Trophoblast cell (in vitro differentiated cells and primary cell): ENCODE measurements around the gene CCDC24.

Source experiments
- DNase-seq, 2 donors: peaks; one replicate each; pipeline ENCODE4 v3.0.0-alpha.2; 2016
- H2AFZ ChIP-seq: 2 replicates; pipeline ENCODE4 v1.6.1; 2013; ENCODE audit warnings: low read length, moderate library complexity, mild to moderate bottlenecking; ENCODE audit not compliant: insufficient read depth, poor library complexity
- H2AK5ac ChIP-seq: 2 replicates; pipeline ENCODE4 v1.6.1; 2013; ENCODE audit warnings: mild to moderate bottlenecking, low read length
- H2BK120ac ChIP-seq: 2 replicates; pipeline ENCODE4 v1.6.1; 2013; ENCODE audit warnings: low read length, mild to moderate bottlenecking, moderate library complexity; ENCODE audit not compliant: insufficient read depth, poor library complexity
- H2BK12ac ChIP-seq: 2 replicates; pipeline ENCODE4 v1.6.1; 2013; ENCODE audit warnings: mild to moderate bottlenecking, low read length, moderate library complexity
- H2BK5ac ChIP-seq: 2 replicates; pipeline ENCODE4 v1.6.1; 2013; ENCODE audit warnings: low read length, low read depth, moderate library complexity, mild to moderate bottlenecking; ENCODE audit not compliant: poor library complexity
- H3K14ac ChIP-seq: 2 replicates; pipeline ENCODE4 v1.6.1; 2013; ENCODE audit warnings: mild to moderate bottlenecking, low read length
- H3K18ac ChIP-seq: 2 replicates; pipeline ENCODE4 v1.6.1; 2013; ENCODE audit warnings: mild to moderate bottlenecking, low read length
- H3K23ac ChIP-seq: 2 replicates; pipeline ENCODE4 v1.6.1; 2013; ENCODE audit warnings: low read length
- H3K27ac ChIP-seq: 2 replicates; pipeline ENCODE4 v1.5.1; 2013; ENCODE audit warnings: low read depth, mild to moderate bottlenecking, inconsistent platforms, low read length, moderate library complexity
- H3K27me3 ChIP-seq: 2 replicates; pipeline ENCODE4 v1.6.1; 2013; ENCODE audit warnings: inconsistent platforms, mild to moderate bottlenecking, low read length, moderate library complexity; ENCODE audit not compliant: insufficient read depth
- H3K36me3 ChIP-seq, 2 experiments: 1 replicate in 1 of 2; 2 replicates in 1 of 2; pipeline ENCODE4 v1.6.1; 2013; ENCODE audit warnings: low read length in 2 of 2, mild to moderate bottlenecking in 2 of 2, moderate library complexity in 1 of 2; ENCODE audit not compliant: insufficient read depth in 2 of 2, control insufficient read depth in 1 of 2
- H3K4ac ChIP-seq: 2 replicates; pipeline ENCODE4 v1.6.1; 2013; ENCODE audit warnings: low read depth, mild to moderate bottlenecking, low read length, moderate library complexity
- H3K4me1 ChIP-seq, 2 experiments: 1 replicate in 1 of 2; 2 replicates in 1 of 2; pipeline ENCODE4 v1.6.1; 2013; ENCODE audit warnings: low read length in 2 of 2, mild to moderate bottlenecking in 2 of 2, moderate library complexity in 1 of 2; ENCODE audit not compliant: insufficient read depth in 2 of 2, control insufficient read depth in 1 of 2
- H3K4me2 ChIP-seq: 2 replicates; pipeline ENCODE4 v1.6.1; 2013; ENCODE audit warnings: inconsistent platforms, mild to moderate bottlenecking, low read length, moderate library complexity
- H3K4me3 ChIP-seq: 2 replicates; pipeline ENCODE4 v1.5.1; 2013; ENCODE audit warnings: mild to moderate bottlenecking, low read depth, low read length, inconsistent platforms
- H3K79me1 ChIP-seq: one replicate; pipeline ENCODE4 v1.6.1; 2013; ENCODE audit warnings: low read length
- H3K79me2 ChIP-seq: 2 replicates; pipeline ENCODE4 v1.6.1; 2013; ENCODE audit warnings: low read length, mild to moderate bottlenecking; ENCODE audit not compliant: control insufficient read depth, insufficient read depth, poor library complexity
- H3K9ac ChIP-seq: 2 replicates; pipeline ENCODE4 v1.6.1; 2013; ENCODE audit warnings: mild to moderate bottlenecking, low read length
- H3K9me3 ChIP-seq: 2 replicates; pipeline ENCODE4 v1.6.1; 2013; ENCODE audit warnings: low read depth, mild to moderate bottlenecking, control low read depth, inconsistent platforms, low read length; ENCODE audit not compliant: insufficient read depth
- H4K12ac ChIP-seq: 2 replicates; pipeline ENCODE4 v1.6.1; 2013; ENCODE audit warnings: low read depth, mild to moderate bottlenecking, low read length, moderate library complexity
- H4K8ac ChIP-seq: 2 replicates; pipeline ENCODE4 v1.6.1; 2013; ENCODE audit warnings: low read depth, mild to moderate bottlenecking, low read length, moderate library complexity
- H4K91ac ChIP-seq: one replicate; pipeline ENCODE4 v1.6.1; 2013; ENCODE audit warnings: low read depth, mild to moderate bottlenecking, low read length, moderate library complexity
- WGBS: extraction: QIAGEN DNeasy Blood & Tissue Kit; methylation state at CpG from one replicate; pipeline ENCODE4 v1.1.7; 2013; ENCODE audit warnings: missing lambda C conversion rate; ENCODE audit not compliant: insufficient read length, insufficient coverage; ENCODE audit errors: extremely low coverage; 5-methylcytosine and 5-hydroxymethylcytosine counted together

Gene CCDC24

GRCh38 chr1:44036409-44037139 is 45.2 kb downstream of the CCDC24 start:
- H4K91ac ChIP-seq = no peak overlapping the region
- H3K18ac ChIP-seq = no peak overlapping the region
- no peak overlapping the region for H3K9ac ChIP-seq
- no peak overlapping the region for H3K14ac ChIP-seq
- WGBS = no CpG with 5 or more reads among the region's 6 CpGs
- no peak overlapping the region for H4K8ac ChIP-seq
- peaks cover 11 to 13% of the 10 kb centered on the region in 2 experiments for H3K4me1 ChIP-seq
- H3K27me3 ChIP-seq = no peaks in the 10 kb centered on the region
- no peak overlapping the region for H3K4me3 ChIP-seq
- H3K4ac ChIP-seq = no peak overlapping the region
- no peak overlapping the region for H2BK5ac ChIP-seq
- peak; percentile 58 to 77 for DNase-seq
- no peaks in the 10 kb centered on the region for H3K36me3 ChIP-seq
- no peak overlapping the region for H3K23ac ChIP-seq
- no peak overlapping the region for H2BK12ac ChIP-seq
- H2AFZ ChIP-seq = no peak overlapping the region
- no peak overlapping the region for H4K12ac ChIP-seq
- H3K79me1 ChIP-seq = no peaks in the 10 kb centered on the region
- no peak overlapping the region for H3K27ac ChIP-seq
- H2BK120ac ChIP-seq = no peak overlapping the region
- no peak overlapping the region for H2AK5ac ChIP-seq
- H3K79me2 ChIP-seq = no peaks in the 10 kb centered on the region
- H3K4me2 ChIP-seq = no peak overlapping the region
- no peaks in the 10 kb centered on the region for H3K9me3 ChIP-seq

GRCh38 chr1:44037154-44037553 is 45.8 kb downstream of the CCDC24 start:
- no peak overlapping the region for H2BK5ac ChIP-seq

GRCh38 chr1:44038876-44039657 is 47.7 kb downstream of the CCDC24 start:
- no peak overlapping the region for H2BK12ac ChIP-seq
- H3K14ac ChIP-seq = no peak overlapping the region
- no peak overlapping the region for H3K18ac ChIP-seq
- no peaks in the 10 kb centered on the region for H3K27me3 ChIP-seq
- H3K4me1 ChIP-seq = peaks cover 3 to 5% of the 10 kb centered on the region in 2 experiments
- H2AFZ ChIP-seq = no peak overlapping the region
- H3K9me3 ChIP-seq = no peaks in the 10 kb centered on the region
- H3K36me3 ChIP-seq = no peaks in the 10 kb centered on the region
- WGBS = no CpG with 5 or more reads among the region's 2 CpGs
- no peak overlapping the region for H3K27ac ChIP-seq
- no peak overlapping the region for H4K91ac ChIP-seq
- no peak overlapping the region for H2BK5ac ChIP-seq
- H2BK120ac ChIP-seq = no peak overlapping the region
- DNase-seq = no peak
- no peaks in the 10 kb centered on the region for H3K79me1 ChIP-seq
- no peaks in the 10 kb centered on the region for H3K79me2 ChIP-seq
- no peak overlapping the region for H3K23ac ChIP-seq
- H4K8ac ChIP-seq = no peak overlapping the region
- no peak overlapping the region for H3K4me3 ChIP-seq
- no peak overlapping the region for H3K9ac ChIP-seq
- no peak overlapping the region for H3K4me2 ChIP-seq
- H2AK5ac ChIP-seq = no peak overlapping the region
- no peak overlapping the region for H3K4ac ChIP-seq
- H4K12ac ChIP-seq = no peak overlapping the region

More at GRCh38 chr1:44037154-44037553, 45.8 kb downstream of the CCDC24 start:
- Histone ChIP-seq H4K8ac (no peak overlapping the region), H2AK5ac (no peak overlapping the region), H3K9ac (no peak overlapping the region), H3K79me1 (no peaks in the 10 kb centered on the region), H3K4ac (no peak overlapping the region), H2BK120ac (no peak overlapping the region), H3K27ac (no peak overlapping the region), H3K36me3 (no peaks in the 10 kb centered on the region), H3K14ac (no peak overlapping the region), H3K4me1 (peaks cover 5 to 8% of the 10 kb centered on the region in 2 experiments), H3K79me2 (no peaks in the 10 kb centered on the region), H2BK12ac (no peak overlapping the region), H3K23ac (no peak overlapping the region), H2AFZ (no peak overlapping the region), H3K9me3 (no peaks in the 10 kb centered on the region), H3K27me3 (no peaks in the 10 kb centered on the region), H4K91ac (no peak overlapping the region), H4K12ac (no peak overlapping the region), H3K4me2 (no peak overlapping the region), H3K4me3 (no peak overlapping the region), H3K18ac (no peak overlapping the region)
- no CpG with 5 or more reads among the region's 5 CpGs for WGBS
- no peak for DNase-seq

GRCh38 chr1:44040418-44040817 is 49.0 kb downstream of the CCDC24 start:
- H3K4me2 ChIP-seq = no peak overlapping the region
- H3K79me1 ChIP-seq = no peaks in the 10 kb centered on the region
- no peaks in the 10 kb centered on the region for H3K79me2 ChIP-seq
- no peaks in the 10 kb centered on the region for H3K36me3 ChIP-seq
- H4K91ac ChIP-seq = no peak overlapping the region
- no peak overlapping the region for H4K8ac ChIP-seq
- H3K18ac ChIP-seq = no peak overlapping the region
- H2AFZ ChIP-seq = no peak overlapping the region
- no peak overlapping the region for H3K27ac ChIP-seq
- WGBS = no CpG with 5 or more reads among the region's 2 CpGs
- no peak overlapping the region for H2BK12ac ChIP-seq
- H3K27me3 ChIP-seq = no peaks in the 10 kb centered on the region
- no peak overlapping the region for H4K12ac ChIP-seq
- no peak for DNase-seq
- H3K23ac ChIP-seq = no peak overlapping the region
- H3K4me1 ChIP-seq = peaks cover 0 to 2% of the 10 kb centered on the region in 2 experiments
- no peak overlapping the region for H3K4ac ChIP-seq
- H2AK5ac ChIP-seq = no peak overlapping the region
- H3K4me3 ChIP-seq = no peak overlapping the region
- H2BK5ac ChIP-seq = no peak overlapping the region
- no peaks in the 10 kb centered on the region for H3K9me3 ChIP-seq
- no peak overlapping the region for H3K14ac ChIP-seq
- no peak overlapping the region for H3K9ac ChIP-seq
- no peak overlapping the region for H2BK120ac ChIP-seq
